ENCODE measurements around the gene EPHB1.
"Not testable (repeated sequence)": the region's sequence is repeated elsewhere in the genome, so short reads cannot be mapped to it uniquely, and the experiment has no call there.

Gene EPHB1

DNA sequence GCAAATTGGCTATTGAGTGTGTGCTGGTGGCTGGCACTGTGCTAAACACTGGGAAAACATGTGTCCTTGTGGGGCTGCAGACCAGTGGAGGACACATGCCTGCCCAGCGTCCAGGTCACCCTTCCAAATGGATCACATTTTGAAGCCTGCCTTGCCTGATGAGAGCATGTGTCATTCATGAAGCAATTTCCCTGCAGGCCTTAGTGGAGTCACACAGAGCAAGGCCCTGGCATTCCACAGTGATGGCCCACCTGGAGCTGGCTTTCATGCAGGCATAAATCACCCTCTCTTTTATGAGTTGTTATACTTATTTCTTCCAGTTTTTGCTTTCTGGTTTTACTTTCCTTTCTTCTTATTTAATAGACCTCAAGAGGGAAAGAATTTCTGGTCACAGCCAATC is 219.5 kb downstream of the EPHB1 start:
- no peak for DNase-seq

DNA sequence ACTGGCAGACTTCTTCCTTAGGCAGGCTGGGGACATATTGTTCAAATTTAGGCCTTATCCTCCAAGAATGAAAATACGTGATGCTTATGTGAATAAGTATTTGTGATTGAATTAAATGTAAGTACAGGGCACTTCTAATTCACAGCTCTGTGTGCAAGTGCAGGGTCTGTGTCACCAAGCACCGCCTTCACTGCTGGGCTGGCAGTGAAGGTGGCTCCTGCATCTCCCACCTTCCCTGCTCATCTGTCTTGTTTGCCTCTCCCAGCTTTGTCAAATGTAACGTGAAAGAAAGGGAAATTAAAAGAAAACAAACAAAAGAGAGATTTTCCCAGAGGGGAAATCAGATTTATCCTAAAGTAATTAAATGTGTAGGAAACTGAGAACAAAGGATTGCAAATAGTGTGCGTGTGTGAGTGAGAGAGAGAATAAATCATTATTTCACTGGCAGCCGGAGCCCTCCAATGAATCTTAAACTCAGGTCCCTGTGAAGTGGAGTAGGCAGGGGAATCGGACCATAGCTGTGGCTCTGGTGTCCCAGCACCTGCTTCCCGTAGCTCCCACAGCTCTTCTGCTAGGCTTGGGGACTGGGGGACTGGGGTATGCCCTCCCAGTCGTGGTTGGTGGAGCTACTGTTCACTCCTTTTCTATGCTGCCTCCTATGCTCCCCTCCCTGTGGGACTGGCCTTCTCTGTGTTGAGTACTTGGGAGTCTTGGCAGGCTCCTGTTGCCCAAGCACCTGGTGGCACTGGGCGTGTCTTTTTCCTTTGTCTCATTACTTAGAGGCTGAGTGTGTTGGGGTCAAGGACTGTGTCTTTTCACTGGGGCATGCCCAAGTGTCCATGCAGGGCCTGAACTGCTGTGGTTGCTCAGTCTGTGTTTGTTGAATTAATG is 222.2 kb downstream of the EPHB1 start:
- DNase-seq = no peak

DNA sequence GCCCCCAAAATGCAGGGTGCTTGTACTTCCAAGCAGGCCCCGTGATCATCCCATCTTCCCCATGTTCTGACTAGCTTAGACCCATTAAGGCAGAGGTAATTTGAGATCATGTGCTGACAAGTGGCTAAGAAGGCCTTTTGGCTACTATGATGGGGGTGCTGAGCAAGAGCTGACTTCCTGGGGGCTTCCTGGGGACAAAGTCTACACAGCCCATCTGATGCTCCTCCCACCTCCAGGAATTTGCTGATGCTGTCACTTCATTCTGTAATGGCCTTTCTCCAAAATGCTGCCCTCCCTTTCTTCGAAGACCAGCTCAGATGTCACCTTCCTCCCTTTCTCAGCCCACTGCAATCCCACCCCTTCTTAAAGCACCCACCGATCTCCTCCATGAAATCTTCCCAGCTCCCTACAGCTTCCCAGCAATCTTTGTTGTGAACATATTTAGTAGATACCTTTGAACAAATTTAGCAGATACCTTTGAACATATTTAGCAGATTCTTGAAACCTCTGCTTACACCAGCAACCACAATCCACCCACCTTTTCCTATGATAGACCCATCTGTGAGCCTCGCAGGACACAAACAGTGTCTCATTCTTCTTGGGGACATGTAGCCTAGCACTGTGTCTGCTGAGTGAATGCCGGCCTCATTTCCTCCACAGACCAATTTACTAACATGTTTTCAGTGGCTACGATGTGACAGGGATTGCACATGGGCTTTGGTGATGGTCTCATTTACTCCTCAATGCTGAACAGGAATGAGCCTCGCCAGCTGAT is 223.3 kb downstream of the EPHB1 start:
- no peak for DNase-seq

DNA sequence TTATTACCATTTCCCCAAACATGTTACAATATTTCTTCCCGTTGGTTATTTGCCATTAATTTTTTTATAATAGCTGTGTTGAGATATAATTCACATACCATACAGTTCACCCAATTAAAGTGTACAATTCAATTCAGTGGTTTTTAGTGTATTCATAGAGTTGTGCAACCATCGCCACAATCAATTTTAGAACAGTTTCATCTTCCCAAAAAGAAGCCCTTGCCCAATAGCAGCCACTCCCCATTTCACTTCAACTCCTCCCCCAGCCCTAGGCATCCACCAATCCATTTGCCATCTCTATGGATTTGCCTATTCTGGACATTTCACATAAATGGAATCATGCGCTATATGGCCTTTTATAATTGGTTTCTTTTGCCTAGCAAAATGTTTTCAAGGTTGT is 225.1 kb downstream of the EPHB1 start:
- DNase-seq = no peak

DNA sequence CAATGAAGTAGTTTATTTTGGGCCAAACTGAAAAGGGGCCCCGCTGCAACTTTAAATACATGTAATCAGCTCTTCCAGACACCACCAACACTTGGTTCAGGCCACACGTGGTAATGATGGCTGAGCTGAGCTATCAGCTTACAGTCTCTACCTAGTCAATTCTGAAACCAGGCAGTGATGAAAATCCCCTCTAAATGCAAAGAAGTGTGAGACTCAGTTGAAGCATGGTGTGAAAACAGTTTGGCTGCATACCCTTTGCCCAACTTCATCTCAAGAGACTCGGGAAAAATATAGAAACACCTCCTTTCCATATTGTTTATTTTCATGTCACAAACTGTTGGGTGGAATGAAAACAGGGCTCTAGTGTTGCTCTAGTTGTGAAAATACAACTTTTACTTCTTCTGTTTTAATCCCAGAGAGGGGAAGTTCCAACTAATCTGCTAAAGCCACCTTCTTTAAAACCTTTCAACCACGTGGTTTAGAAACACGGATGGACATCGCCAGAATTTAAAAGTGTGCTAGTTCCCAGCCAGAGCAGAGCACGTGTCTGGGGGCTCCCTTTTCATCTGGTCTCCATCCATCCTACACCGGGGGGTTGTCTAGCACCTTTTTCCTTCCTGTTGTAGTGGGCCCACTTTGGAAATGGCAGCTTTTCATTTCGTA is 229.1 kb downstream of the EPHB1 start:
- no peak for DNase-seq

DNA sequence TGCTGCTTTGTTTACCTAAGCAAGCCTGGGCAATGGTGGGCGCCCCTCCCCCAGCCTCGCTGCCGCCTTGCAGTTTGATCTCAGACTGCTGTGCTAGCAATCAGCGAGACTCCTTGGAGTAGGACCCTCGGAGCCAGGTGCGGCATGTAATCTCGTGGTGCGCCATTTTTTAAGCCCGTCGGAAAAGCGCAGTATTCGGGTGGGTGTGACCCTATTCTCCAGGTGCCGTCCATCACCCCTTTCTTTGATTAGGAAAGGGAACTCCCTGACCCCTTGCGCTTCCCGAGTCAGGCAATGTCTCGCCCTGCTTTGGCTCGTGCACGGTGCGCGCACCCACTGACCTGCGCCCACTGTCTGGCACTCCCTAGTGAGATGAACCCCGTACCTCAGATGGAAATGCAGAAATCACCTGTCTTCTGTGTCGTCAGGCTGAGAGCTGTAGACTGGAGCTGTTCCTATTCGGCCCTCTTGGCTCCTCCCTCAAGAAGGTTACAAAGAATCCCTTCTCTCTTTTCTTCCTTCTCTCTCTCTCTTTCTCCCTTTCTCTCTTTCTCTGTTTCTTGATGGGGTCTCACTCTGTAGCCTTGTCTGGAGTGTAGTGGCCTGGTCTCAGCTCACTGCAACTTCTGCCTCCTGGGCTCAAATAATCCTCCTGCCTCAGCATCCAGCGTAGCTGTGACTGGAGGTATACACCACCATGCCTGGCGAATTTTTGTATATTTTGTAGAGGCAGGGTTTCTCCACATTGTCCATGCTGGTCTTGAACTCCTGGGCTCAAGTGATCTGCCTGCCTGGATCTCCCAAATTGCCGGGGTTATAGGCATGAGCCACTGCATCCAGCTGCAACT is 235.9 kb downstream of the EPHB1 start:
- DNase-seq = not testable (repeated sequence)

DNA sequence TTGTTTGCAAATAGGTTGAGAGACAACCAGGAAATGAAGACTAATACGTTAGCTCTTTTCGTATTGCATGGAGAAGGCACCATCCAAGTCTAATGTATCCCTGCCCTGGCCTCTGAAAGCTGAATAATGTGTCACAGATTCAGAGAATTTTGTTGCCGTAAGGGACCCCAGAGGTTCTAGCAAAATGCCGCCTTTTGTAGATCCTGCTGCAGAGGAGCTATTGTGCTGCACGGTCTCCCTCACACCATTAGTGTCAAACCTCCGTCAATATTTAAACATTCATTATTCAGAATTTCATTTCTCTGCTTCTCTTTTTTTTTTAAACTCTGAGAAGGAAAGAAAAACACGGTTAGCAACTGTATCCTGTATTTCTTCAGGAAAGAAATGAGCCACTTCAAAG is 238.7 kb downstream of the EPHB1 start:
- no peak for DNase-seq

DNA sequence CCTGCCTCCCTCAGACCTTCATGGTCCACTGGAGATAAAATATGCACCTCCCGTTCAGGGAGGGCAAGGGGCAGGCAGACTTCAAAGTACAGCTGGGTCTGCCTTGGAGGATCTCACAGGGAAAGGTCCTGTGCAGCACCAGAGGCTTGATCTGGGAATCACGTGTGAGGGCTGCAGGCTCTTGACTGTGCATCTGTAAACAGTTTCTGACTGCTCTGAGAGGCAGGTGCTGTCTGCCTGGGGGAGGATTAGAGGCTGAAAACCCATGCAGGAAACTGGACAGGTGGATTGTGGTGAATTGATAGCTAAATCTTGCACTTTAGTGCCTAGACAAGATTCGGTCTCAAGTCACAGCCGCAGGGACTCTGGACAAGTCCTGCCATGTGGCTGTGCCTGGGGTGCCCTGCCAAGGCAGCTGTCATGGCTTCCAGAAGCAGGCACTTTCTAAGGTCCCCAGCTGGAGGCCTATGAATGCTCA is 239.3 kb downstream of the EPHB1 start:
- DNase-seq = peak; percentile 86 to 92

DNA sequence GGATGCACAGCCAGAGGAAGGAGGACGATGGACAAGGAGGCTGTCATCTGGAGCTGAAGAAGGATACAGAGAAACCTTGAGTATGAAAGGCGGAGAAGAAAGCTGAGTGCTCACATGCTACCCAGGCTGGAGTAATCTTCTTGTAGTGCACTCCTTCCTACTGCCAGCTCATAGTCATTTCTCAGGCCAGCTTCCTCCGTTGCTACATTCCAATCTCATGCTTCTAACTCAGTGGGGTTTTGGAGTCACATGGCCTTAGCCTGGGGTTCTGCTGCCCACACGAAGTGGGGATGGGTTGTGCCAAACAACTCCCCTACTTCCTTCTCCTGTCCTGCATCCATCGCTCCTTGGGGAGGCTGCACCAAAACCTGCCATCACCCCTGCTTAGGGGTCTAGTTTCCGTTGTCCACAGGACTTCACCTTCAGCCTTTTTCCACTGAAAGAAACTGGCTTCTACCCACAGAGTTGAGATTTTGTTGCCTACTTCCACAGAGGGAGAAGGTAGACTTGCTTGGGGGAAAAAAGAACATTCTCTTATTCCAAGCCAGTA is 239.9 kb downstream of the EPHB1 start:
- DNase-seq = no peak

DNA sequence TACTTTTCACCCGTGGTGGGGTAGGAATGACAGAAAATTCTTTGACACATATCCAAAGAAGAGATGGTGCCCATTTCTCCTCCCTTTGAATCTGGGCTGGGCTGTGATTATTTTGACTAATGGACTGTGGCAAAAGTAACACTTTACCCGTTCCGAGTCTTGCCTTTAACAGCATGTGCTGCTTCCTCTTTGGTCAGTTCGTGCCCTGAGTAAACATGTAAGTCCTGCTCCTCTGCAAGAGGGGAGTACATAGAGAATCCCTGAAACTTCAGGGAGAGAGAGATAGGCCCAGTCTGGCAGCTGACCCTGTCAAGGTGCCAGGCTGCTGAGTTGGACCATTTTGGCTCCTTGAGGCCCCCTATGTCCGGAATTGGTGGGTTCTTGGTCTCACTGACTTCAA is 243.1 kb downstream of the EPHB1 start:
- no peak for DNase-seq

DNA sequence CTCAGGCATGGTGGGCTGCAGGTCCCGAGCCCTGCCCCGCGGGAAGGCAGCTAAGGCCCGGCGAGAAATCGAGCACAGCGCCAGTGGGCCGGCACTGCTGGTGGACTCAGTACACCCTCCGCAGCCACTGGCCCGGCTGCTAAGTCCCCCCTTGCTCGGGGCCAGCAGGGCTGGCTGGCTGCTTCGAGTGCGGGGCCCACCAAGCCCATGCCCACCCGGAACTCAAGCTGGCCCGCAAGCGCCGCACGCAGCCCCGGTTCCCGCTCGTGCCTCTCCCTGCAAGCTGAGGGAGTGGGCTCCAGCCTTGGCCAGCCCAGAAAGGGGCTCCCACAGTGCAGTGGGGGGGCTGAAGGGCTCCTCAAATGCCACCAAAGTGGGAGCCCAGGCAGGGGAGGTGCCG is 244.5 kb downstream of the EPHB1 start:
- not testable (repeated sequence) for DNase-seq

DNA sequence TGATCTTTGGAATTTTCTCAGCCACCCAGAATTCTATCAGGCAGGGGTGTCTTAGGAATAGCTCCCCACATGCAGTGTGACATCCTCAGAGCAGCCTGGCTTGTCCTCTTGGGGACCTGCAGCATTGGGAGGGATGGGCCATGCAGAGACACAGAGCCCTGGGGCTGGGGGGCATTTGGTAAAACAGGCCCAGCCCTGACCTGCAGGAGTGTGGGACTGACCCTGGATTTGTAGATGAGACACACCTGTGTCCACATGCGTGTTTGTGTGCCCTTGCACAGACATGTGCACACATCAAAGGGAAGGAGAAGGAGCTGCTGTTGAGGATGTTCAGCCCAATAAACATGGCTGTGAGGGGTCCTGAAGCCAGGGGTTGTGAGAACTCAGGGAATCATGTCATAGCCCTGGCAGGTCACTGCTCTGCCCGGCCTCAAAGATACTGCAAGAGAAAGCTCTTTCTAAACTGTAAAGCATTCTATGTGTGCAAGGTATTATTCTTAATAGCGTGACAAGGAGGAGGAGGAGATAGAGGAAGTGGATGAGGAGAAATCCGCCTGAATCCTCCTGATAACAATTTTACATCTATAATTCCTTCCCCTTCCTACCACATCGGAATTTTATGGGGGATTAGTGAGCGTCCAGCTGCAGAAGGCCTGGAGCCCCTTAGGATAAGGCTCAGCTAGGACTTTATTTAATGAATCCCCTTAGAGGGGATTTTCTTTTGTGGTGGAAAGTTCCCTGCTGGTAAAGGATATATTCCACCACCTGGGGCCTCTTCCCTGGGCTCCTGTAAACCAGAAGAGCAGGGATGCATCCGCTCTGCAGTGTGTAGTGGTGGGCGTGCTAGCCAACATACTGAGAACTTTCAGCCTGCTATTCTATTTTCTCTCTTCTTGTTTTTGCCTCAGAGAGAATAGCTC is 245.5 kb downstream of the EPHB1 start:
- no peak for DNase-seq

DNA sequence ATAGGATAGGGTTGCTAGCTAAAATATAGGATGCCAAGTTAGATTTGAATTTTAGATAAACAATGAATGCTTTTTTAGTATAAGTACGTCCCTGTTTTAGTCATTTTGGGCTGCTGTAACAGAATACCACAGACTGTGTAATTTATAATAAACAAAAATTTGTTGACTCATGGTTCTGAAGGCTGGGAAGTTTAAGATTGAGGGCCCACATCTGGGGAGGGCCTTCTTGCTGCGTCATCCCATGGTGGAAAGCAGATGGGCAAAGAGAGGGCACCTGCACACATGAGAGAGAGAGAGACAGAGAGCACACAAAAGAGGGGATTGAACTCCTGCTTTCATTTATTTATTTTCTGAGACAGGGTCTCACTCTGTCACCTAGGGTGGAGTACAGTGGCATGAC is 246.5 kb downstream of the EPHB1 start:
- DNase-seq = no peak

DNA sequence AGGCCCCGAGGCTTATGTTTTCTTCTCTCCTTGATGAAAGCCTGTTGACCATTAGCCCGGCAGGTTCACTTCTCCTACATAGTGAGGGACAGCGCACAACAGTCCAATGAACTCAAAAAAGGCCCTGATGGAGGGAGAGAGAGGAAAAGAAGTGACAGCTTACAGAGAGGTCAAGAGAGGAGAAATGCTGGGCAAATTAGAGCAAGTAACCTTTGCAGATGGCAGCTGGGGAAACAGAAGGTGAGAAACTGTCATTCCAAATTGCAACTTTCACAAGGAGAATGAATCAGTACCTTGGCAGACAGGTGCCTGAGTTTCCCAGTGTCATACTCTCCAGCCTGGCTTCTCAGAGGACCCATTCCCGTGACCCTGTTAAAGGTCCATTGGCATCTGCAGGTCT is 252.0 kb downstream of the EPHB1 start:
- no peak for DNase-seq

DNA sequence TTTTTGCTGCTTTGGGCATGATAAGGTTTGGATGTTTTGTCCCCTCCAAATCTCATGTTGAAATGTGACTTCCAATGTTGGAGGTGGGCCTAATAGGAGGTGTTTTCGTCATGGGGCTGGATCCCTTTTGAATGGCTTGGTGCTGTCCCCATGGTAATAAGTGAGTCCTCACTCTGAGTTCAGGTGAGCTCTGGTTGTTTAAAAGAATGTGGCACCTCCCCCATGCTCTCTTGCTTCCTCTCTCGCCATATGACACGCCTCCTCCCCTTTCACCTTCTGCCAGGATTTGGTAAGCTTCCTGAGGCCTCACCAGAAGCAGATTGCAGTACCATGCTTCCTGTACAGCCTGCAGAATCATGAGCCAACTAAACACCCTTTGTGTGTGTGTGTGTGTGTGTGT is 255.5 kb downstream of the EPHB1 start:
- no peak for DNase-seq

DNA sequence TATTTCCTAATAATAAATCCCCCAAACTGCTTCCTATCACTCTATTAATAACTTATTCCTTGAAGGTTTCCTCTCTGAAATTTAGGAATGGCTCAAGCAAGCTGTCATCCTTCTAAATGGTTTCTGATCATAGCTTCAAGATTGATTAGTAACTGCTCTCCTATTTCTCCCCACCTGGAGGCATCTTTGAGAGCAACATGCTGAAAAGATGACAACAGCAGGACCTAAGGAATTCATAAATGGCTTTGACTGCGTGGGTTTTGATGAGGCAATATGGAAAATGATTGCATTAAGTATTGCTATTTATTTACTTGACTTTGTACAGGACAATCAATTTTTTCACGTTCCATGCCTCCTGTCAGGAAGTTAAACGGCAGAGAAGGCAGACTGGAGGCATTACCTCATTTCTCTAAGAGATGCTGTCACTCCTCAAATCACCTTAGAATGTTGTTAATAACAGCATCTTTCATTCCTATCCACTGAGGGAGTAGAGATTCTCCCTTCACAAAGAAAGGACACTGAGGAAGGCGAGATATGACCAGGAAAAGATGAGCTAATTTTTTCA is 256.4 kb downstream of the EPHB1 start:
- DNase-seq = no peak

DNA sequence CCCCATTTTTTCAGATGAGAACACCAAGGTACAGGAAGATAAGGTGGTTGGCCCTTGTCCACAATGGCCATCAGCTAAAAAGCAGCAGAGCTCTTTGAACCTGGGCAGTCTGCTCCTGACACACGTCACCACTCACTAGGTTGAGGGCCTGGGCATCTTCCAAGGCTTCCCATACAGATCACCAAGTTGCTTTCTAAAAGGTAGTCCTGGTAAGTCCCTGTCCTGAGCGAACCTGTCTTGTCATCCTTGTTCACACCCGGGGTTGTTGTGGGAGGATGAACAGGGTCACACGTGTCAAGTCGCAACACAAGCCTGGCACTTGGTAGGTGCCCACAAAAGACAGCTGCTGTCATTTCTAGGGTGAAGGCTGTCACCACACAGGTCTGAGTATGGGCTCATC is 260.4 kb downstream of the EPHB1 start:
- DNase-seq = no peak

DNA sequence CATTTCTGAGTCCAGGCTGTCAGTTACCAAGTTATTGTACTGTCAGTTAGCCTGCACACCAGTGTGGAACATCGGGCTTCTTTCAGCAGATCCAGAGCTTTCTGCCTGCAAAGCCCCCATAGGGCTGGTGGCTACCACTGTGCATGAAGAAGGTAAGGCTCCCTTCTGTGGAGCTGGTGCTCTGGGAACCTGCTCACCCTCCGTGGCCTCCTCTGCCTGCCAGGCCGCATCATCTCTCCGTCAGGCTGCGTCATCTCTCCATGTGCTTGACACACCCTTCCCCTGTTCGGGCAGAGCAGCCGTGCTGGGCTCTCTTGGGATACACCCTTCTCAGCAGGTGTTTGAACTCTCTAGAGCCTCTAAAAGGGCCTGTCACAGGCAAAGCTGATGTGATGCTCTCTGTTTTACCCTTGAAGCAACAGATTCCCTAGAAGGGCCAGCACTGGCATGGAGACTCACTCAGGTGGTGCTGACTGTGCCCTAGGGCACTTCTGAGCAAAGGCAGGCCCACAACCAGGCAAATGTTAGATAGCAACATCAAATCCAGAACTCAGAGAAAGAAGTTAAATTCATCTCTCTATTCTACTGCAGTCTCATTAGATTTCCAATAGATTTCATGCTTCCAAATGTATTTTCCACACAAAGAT is 261.1 kb downstream of the EPHB1 start:
- peak in 1 of 2 experiments; percentile 11 for DNase-seq

DNA sequence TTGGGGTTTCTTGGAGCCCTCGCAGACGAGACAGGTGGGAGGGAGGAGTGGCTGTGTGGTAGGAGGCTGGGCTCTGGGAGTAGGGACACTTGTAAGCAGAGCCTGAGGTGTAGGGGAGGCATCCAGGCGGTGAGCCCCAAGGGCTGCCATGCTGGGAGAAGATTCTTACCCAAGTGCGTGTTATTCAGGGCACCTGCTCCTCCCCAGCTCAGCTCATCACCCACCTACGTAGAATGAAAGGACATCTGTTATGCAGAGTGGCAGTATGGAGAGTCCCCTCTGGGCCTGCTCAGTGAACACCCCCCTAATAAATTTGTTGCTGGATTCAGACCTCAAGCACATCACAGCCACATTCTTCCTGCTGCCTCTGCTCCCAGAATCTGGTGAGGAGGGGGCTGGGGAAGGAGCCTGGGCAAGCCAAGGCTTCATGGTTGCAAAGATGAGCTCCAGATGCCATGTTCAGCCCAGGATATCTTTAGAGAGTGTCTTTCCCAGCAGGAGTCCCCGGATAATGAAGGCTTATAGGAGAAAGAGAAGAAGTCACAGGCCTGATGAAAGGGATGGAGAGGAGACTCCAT is 261.8 kb downstream of the EPHB1 start:
- DNase-seq = no peak

DNA sequence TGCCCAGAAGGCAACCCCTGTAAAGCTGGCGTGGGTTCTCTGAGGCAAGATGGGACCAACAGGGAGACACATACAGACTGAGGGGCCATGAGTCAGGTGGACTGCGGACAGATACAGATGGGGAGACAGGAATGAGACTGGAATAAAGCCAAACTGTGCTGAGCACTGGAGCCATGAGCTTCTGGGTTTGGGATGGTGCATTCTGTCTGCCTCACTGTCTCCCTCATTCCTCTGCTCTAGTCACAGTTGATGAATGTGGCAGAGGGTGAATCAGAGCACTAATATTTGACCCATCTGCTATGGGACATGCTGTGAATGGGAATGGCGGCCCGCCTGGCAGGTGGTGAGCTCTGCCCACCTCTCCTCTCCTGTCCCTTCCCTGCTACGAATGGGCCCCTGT is 262.9 kb downstream of the EPHB1 start:
- no peak for DNase-seq
